Activated T-cell treated with anti-CD3 and anti-CD28 coated beads, Interleukin-2, amount 50 U/mL, for 24 hours (primary cell): ENCODE data around the gene RRP1B.

Experiments used
- DNase-seq: peaks from one replicate; pipeline ENCODE4 v3.0.0-alpha.2; 2020
- H3K27ac Mint-ChIP-seq: 2 replicates; pipeline ENCODE4 v1.8.0; 2020; ENCODE audit warnings: mild to moderate bottlenecking, mixed read lengths
- H3K27me3 Mint-ChIP-seq: 2 replicates; pipeline ENCODE4 v1.8.0; 2020; ENCODE audit warnings: mixed read lengths
- H3K36me3 Mint-ChIP-seq: 2 replicates; pipeline ENCODE4 v1.8.0; 2020; ENCODE audit warnings: low read depth, mixed read lengths
- H3K4me1 Mint-ChIP-seq: 2 replicates; pipeline ENCODE4 v1.8.0; 2020; ENCODE audit warnings: low read depth, mixed read lengths
- H3K4me3 Mint-ChIP-seq: 2 replicates; pipeline ENCODE4 v1.8.0; 2020; ENCODE audit warnings: mild to moderate bottlenecking, moderate library complexity, mixed read lengths
- H3K9me3 Mint-ChIP-seq: 2 replicates; pipeline ENCODE4 v1.8.0; 2020; ENCODE audit warnings: mixed read lengths

RRP1B gene

DNA sequence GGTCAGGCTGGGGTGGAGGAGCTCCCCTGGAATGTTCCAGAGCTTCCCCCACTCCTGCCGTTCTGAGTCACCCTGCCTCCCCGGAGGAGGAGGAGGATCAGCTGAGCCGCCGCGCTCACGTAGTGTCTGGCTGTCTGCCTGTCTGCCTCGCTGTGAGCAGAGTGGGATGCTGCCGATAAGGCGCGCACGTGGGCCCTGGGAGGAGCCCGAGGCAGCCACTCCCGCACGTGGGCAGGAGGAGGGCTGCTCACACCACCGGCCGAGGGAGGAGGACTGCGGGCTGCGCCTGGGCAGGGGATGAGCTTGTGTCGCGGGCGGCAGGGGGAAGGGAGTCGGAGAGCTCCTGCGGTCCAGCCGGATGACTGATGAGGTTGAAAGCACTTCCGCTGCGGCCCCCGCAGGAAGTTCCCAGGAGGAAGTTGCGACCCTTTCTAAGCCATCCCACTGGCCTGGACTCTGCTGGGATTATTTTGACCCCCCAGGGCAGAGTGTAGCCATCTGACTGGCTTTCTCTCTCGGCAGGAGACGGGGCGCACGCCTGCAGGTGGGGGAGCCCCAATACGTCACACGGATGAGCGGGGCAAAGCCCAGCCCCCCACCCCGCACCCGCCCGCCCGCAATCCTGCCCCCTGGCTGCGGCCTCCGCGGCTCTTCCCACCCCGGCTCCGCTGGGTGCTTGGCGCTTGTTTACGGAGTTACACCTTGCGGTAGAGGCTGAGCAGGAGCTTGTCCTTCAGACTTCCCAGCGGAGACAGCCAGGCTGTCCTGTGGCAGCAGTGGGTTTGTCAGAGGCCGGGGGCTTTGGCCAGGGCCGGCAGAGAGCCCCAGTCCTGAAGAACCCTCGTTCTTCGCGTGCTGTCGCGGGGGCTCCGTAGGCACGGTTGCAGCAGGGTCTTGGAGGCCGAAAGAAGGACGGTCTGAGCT is 69.4 kb downstream of the RRP1B start:
- peaks cover 76% of the 10 kb centered on the region for H3K4me1 Mint-ChIP-seq

GRCh38 chr21:43731476-43731875 is 72.1 kb downstream of the RRP1B start:
- Mint-ChIP-seq H3K4me3 (no peak overlapping the region), H3K27ac (peak overlapping the region; percentile 46), H3K9me3 (no peaks in the 10 kb centered on the region), H3K27me3 (no peaks in the 10 kb centered on the region), H3K4me1 (peaks cover 86% of the 10 kb centered on the region), H3K36me3 (peaks cover 36% of the 10 kb centered on the region)
- no peak for DNase-seq

More for the DNA sequence above, 69.4 kb downstream of the RRP1B start:
- Mint-ChIP-seq H3K36me3 (peaks cover 38% of the 10 kb centered on the region), H3K27me3 (no peaks in the 10 kb centered on the region), H3K4me3 (peak overlapping the region; percentile 82), H3K27ac (peak overlapping the region; percentile 94), H3K9me3 (no peaks in the 10 kb centered on the region)
- peak; percentile 87 for DNase-seq

- Mint-ChIP-seq H3K27me3 (no peaks in the 10 kb centered on the region), H3K36me3 (peaks cover 38% of the 10 kb centered on the region), H3K27ac (peak overlapping the region; percentile 47), H3K9me3 (no peaks in the 10 kb centered on the region), H3K4me3 (no peak overlapping the region), H3K4me1 (peaks cover 82% of the 10 kb centered on the region)
- no peak for DNase-seq
Measured at GRCh38 chr21:43731891-43732711, 72.7 kb downstream of the RRP1B start.

DNA sequence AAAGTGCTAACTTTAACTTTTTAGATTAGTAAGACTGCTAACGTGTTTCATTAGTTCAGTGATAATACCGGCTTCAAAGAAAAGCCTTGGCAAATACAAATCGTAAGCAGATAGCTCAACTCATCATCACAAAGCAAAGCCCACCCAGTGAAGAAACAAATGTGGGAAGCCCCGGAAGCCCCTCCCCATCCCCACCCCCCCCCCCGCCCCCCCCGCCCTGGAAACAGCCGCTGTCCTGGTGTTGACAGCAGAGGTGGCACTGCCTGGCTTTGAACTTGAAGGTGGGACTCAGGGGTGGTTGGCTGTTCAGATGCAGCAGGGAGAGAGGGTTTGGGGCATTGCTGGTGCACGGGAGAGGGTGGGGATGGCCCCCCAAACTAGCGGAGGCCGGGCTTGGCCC is 73.7 kb downstream of the RRP1B start:
- DNase-seq, result no peak
- H3K27ac Mint-ChIP-seq, result peak overlapping the region; percentile 97
- no peaks in the 10 kb centered on the region for H3K27me3 Mint-ChIP-seq
- H3K4me1 Mint-ChIP-seq, result peaks cover 72% of the 10 kb centered on the region
- peak overlapping the region; percentile 55 for H3K4me3 Mint-ChIP-seq
- peaks cover 38% of the 10 kb centered on the region for H3K36me3 Mint-ChIP-seq
- no peaks in the 10 kb centered on the region for H3K9me3 Mint-ChIP-seq

DNA sequence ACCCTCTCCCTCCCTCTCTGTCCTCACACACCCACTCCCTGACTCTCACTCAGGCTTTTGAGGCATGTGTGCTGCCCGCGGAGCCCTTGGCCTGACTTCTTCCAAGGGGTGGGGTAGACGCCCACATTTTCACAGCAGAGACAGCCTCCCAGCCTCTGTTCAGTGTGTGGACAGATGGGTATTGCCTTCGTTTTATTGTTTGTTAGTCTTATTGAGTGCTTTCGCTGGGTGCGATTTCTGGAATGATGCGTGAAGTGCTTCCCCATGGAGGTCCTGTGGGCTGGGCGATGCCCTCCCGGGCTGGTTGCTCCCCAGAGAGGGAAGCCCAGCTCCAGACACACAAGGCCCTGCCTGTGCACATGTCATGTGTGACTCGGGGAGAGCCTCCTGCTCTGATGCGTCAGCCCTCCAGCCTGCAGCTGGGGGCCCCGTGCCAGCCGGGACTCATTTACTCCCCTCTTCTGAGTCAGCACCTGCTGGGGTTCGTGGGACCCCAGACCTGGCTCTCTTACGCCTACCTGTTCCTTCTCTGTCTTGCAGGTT is 74.2 kb downstream of the RRP1B start:
- peak overlapping the region; percentile 55 for H3K4me3 Mint-ChIP-seq
- peaks cover 67% of the 10 kb centered on the region for H3K4me1 Mint-ChIP-seq
- H3K36me3 Mint-ChIP-seq, result peaks cover 42% of the 10 kb centered on the region
- peak overlapping the region; percentile 97 for H3K27ac Mint-ChIP-seq
- no peaks in the 10 kb centered on the region for H3K27me3 Mint-ChIP-seq
- H3K9me3 Mint-ChIP-seq, result no peaks in the 10 kb centered on the region
- peak; percentile 67 for DNase-seq

- H3K4me3 Mint-ChIP-seq, result peak overlapping the region; percentile 55
- peaks cover 63% of the 10 kb centered on the region for H3K4me1 Mint-ChIP-seq
- peak overlapping the region; percentile 97 for H3K27ac Mint-ChIP-seq
- DNase-seq, result peak; percentile 56
- H3K9me3 Mint-ChIP-seq, result no peaks in the 10 kb centered on the region
- H3K27me3 Mint-ChIP-seq, result no peaks in the 10 kb centered on the region
- H3K36me3 Mint-ChIP-seq, result peaks cover 43% of the 10 kb centered on the region
Measured at GRCh38 chr21:43734131-43734927, 75.0 kb downstream of the RRP1B start.

DNA sequence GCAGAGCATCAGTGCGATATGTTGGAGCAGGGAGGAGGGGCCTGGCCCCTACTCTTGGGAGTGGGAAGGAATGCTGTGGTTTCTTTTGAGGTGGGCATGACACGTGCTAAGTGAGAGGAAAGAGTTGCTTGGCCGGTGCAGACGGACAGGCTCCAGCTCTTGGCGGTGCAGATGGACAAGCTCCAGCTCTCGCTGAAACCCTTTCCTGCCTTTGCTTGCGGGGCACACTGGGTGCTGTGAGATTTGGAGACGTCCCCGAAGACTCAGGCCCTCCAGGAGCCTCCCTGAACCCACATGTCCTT is 75.5 kb downstream of the RRP1B start:
- Mint-ChIP-seq H3K9me3 (no peaks in the 10 kb centered on the region), H3K36me3 (peaks cover 45% of the 10 kb centered on the region), H3K4me3 (no peak overlapping the region), H3K27me3 (no peaks in the 10 kb centered on the region), H3K27ac (peak overlapping the region; percentile 97), H3K4me1 (peaks cover 60% of the 10 kb centered on the region)
- no peak for DNase-seq

DNA sequence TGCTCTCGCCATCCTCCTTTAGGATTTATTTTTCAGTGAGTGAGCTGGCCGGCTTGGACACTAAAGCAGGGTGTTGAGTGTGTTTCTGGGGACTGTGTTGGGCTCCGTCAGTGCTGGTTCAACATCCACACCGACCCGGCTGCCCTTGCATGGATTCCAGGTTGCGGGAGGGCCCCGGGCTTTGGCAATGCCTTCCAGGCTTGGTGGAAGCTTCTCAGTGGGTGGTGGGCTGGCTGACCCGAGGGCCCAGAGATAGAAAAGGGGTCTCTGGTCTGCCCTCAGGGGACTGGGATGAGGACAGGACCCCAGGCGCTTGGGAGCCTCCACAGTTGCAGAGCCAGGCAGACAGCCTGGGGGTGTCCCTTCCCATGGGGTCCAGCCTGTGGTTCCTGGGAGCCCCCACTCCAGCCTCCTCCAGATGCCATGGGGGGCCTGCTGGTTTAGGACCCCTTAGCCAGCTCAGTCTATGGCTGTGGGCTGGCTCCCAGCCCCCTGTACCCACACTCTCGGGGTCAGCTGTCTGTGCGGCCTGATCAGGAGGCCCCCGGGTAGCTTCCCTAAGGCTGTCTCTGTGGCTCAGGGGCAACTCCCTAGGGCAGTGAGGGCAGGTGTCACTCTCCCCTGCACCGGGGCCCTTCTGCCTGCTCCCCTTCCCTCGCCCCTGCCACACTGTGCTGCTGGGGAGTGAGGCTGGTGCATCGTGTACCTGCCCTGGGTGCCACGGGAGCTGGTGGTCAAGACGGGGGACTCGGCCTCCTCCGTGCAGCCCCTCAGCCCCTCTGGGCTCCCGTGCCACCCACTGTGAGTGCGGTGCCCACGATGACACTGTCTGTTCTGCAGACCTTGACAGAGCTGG is 76.1 kb downstream of the RRP1B start:
- Mint-ChIP-seq H3K9me3 (no peaks in the 10 kb centered on the region), H3K27me3 (no peaks in the 10 kb centered on the region), H3K4me3 (no peak overlapping the region), H3K36me3 (peaks cover 46% of the 10 kb centered on the region), H3K4me1 (peaks cover 56% of the 10 kb centered on the region), H3K27ac (no peak overlapping the region)
- DNase-seq, result no peak

- Mint-ChIP-seq H3K4me3 (no peak overlapping the region), H3K36me3 (peaks cover 46% of the 10 kb centered on the region), H3K9me3 (no peaks in the 10 kb centered on the region), H3K27ac (peak overlapping the region; percentile 18), H3K27me3 (no peaks in the 10 kb centered on the region), H3K4me1 (peaks cover 54% of the 10 kb centered on the region)
- no peak for DNase-seq
Measured at GRCh38 chr21:43736224-43736883, 77.0 kb downstream of the RRP1B start.

- peaks cover 41% of the 10 kb centered on the region for H3K36me3 Mint-ChIP-seq
- H3K9me3 Mint-ChIP-seq, result no peaks in the 10 kb centered on the region
- H3K4me1 Mint-ChIP-seq, result peaks cover 44% of the 10 kb centered on the region
- no peak overlapping the region for H3K27ac Mint-ChIP-seq
- no peak for DNase-seq
- no peak overlapping the region for H3K4me3 Mint-ChIP-seq
- no peaks in the 10 kb centered on the region for H3K27me3 Mint-ChIP-seq
Measured at GRCh38 chr21:43737158-43737950, 78.0 kb downstream of the RRP1B start.

- peak overlapping the region; percentile 67 for H3K27ac Mint-ChIP-seq
- H3K36me3 Mint-ChIP-seq, result peaks cover 54% of the 10 kb centered on the region
- no peaks in the 10 kb centered on the region for H3K9me3 Mint-ChIP-seq
- DNase-seq, result no peak
- peaks cover 21% of the 10 kb centered on the region for H3K4me1 Mint-ChIP-seq
- no peak overlapping the region for H3K4me3 Mint-ChIP-seq
- no peaks in the 10 kb centered on the region for H3K27me3 Mint-ChIP-seq
Measured at GRCh38 chr21:43739621-43740435, 80.5 kb downstream of the RRP1B start.
